ENCODE results near the gene EMILIN3.

EMILIN3 gene

DNA sequence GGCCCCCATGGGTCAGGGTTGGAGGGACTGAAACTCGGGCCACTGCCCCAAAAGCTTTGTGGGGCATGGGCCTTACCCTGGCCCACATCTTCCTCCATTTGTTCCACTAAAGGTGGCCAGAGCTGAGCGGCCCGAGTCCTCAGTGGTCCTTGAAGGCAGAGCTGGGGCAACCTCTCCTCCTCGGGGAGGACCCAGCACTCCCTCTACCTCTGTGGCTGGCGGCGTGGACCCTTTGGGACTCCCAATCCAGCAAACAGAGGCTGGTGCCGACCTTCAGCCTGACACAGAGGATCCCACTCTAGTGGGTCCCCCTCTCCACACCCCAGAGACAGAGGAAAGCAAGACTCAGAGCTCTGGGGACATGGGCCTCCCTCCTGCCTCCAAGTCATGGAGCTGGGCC is 16.7 kb downstream of the EMILIN3 start:
- no peak overlapping the region for H3K27ac ChIP-seq
- TF ChIP-seq, protein P1, sequence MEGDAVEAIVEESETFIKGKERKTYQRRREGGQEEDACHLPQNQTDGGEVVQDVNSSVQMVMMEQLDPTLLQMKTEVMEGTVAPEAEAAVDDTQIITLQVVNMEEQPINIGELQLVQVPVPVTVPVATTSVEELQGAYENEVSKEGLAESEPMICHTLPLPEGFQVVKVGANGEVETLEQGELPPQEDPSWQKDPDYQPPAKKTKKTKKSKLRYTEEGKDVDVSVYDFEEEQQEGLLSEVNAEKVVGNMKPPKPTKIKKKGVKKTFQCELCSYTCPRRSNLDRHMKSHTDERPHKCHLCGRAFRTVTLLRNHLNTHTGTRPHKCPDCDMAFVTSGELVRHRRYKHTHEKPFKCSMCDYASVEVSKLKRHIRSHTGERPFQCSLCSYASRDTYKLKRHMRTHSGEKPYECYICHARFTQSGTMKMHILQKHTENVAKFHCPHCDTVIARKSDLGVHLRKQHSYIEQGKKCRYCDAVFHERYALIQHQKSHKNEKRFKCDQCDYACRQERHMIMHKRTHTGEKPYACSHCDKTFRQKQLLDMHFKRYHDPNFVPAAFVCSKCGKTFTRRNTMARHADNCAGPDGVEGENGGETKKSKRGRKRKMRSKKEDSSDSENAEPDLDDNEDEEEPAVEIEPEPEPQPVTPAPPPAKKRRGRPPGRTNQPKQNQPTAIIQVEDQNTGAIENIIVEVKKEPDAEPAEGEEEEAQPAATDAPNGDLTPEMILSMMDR (IDR thresholded peaks at IDR 0.05): no peak
- no peak for TF ChIP-seq ZFX (IDR thresholded peaks at IDR 0.05; ENCODE audit: borderline replicate concordance)

GRCh38 chr20:41349266-41349665 is 17.4 kb downstream of the EMILIN3 start:
- H3K27ac ChIP-seq: no peak overlapping the region
- no peak for TF ChIP-seq ZFX (IDR thresholded peaks at IDR 0.05; ENCODE audit: borderline replicate concordance)
- TF ChIP-seq, protein P1 (IDR thresholded peaks at IDR 0.05): no peak

DNA sequence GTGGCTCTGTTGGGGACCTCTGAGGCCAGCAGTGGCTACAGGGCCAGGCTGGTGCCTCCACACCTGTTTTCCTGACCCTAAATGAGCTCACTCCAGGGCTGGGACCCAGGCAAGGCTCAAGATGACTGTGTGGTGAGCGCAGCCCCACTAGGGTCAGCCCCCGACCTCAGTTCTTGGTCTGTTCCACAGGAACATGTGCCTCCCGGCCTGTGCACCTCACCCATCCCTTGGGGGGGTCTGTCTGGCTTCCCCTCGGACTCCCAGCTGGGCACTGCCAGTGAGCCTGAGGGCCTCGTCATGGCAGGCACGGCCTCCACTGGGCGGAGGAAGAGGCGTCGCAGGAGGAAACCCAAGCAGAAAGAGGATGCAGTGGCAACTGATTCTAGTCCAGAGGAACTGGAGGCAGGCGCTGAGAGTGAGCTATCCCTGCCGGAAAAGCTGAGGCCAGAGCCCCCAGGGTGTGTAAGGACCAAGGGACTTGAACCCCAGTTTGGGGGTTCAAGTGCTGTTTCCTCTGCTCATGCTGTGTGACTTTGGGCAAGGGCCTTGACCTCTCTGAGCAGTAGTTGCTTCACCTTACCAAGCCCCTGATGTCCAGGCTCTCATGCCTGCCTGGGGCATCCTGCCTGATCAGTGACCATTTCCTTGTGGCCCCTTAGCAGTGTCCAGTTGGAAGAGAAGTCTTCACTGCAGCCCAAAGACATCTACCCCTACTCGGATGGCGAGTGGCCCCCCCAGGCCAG is 18.0 kb downstream of the EMILIN3 start:
- TF ChIP-seq, protein P1 (IDR thresholded peaks at IDR 0.05): no peak
- no peak for TF ChIP-seq ZFX (IDR thresholded peaks at IDR 0.05; ENCODE audit: borderline replicate concordance)
- H3K27ac ChIP-seq: no peak overlapping the region

DNA sequence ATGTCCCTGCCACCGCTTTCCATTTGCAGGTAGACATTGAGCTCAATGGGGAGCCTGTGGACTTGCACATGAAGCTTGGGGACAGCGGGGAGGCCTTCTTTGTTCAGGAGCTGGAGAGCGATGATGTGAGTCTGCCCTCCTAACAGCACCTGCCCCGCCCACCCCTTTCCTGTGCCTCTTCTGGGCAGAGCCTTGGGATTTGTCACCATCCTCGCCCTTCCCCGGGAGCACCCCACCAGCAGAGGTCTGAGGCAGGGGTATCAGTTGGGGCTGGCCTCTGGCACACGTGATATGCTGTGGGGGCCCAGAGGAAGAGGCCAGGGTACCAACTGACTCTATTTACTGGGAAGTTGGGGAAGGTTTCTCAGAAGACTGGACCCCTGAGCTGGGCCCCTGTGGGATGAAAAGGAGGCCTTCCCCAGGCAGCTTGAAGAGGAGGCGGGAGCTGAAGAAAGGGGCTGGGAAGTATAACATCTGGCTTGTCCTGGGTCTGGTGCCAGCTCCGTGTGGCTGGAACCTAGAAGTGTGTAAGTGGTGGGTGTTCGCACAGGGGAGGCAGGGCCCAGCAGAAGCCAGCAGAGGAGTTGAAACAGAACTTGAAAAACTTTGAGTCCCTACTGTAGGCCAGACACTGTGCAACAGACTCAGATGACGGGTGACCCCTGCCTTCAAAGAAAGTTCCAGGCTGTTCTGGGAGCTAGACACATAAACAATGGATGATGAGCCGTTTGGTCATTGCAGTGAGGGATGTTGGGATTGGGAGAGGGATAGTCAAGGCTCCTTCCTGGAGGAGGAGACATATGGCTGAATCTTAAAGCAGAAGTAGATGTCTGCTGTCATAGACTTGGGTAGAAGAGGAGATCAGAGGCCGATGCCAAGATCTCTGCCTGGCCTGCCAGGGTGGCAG is 18.8 kb downstream of the EMILIN3 start:
- TF ChIP-seq, protein P1 (IDR thresholded peaks at IDR 0.05): no peak
- TF ChIP-seq ZFX (IDR thresholded peaks at IDR 0.05; ENCODE audit: borderline replicate concordance): no peak

GRCh38 chr20:41345729-41346067 is 20.9 kb downstream of the EMILIN3 start:
- TF ChIP-seq, protein P1 (IDR thresholded peaks at IDR 0.05): no peak
- TF ChIP-seq ZFX (IDR thresholded peaks at IDR 0.05; ENCODE audit: borderline replicate concordance): no peak
- no peak overlapping the region for H3K27ac ChIP-seq

More for the DNA sequence above, 18.8 kb downstream of the EMILIN3 start:
- no peak overlapping the region for H3K27ac ChIP-seq

DNA sequence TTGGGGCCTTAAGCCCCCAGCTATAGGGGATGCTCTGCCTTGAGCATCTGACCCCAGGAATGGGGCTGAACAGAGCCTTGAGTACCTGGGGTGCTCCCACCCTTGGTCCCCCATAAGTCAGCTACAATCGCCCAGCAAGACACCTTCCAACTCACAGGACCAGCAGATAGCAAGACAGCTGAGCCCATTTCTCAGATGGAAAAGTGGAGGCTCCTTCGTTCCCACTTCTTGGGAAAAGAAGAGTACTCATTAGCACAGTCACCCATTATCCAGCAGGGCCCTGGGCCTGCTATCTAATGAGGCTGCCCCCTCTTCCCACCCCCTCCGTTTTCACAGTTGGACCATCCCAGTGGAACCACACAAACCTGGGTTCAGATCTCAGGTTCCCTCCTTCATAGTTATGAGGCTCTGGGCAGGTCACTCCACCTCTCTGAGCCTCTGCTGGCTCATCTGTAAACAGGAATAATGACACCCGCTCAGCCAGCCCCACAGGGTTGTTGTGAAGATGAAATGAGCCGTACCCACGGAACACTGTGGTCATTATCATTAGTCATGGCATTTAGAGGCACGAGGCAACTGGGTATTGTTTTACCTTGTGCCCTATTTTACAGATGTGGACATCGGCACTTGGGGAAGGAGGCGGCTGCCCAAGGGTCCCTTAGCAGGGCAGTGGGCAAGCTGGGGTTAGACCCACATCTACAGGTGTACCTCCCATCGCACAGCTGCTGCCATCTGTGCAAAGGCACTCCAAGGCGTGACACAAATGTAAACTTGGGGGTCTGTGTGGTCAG is 21.5 kb downstream of the EMILIN3 start:
- TF ChIP-seq ZFX (IDR thresholded peaks at IDR 0.05; ENCODE audit: borderline replicate concordance): no peak
- TF ChIP-seq, protein P1 (IDR thresholded peaks at IDR 0.05): no peak

More for the DNA sequence above, 21.5 kb downstream of the EMILIN3 start:
- no peak overlapping the region for H3K27ac ChIP-seq
